Small intestine (tissue), 7 donors: ENCODE measurements around the gene PCBP3. TPM values are rescaled to one million over a fixed set of nuclear protein-coding genes. Genes with fewer than 3 reads are reported as not detected.
"Not testable (repeated sequence)": the region's sequence is repeated elsewhere in the genome, so short reads cannot be mapped to it uniquely, and the experiment has no call there.

Experiments used
- DNase-seq, 2 donors: peaks; one replicate each; pipeline versions ENCODE4 v3.0.0 to v3.0.0-alpha.2; 2013
- FAIRE-seq: peaks from 2 replicates; lab custom pipeline; 2012; peaks lifted over from hg19 to GRCh38; lab: Jason Lieb, UNC
- H3K27ac ChIP-seq, 3 donors: one replicate each; pipeline ENCODE4 v1.5.1; 2013; ENCODE audit warnings: low read length in 2 of 3, mild to moderate bottlenecking in 2 of 3, control low read depth in 1 of 3, inconsistent platforms in 1 of 3, low read depth in 1 of 3, moderate library complexity in 1 of 3
- H3K27me3 ChIP-seq, 3 donors: one replicate each; pipeline ENCODE4 v1.6.1; 2013; ENCODE audit warnings: low read length in 3 of 3, inconsistent platforms in 1 of 3; ENCODE audit not compliant: control insufficient read depth in 3 of 3, insufficient read depth in 3 of 3
- H3K36me3 ChIP-seq, 3 donors: one replicate each; pipeline ENCODE4 v1.6.1; 2013; ENCODE audit warnings: low read length in 3 of 3, inconsistent platforms in 1 of 3, low read depth in 1 of 3, mild to moderate bottlenecking in 1 of 3, moderate library complexity in 1 of 3; ENCODE audit not compliant: control insufficient read depth in 3 of 3, insufficient read depth in 2 of 3
- H3K4me1 ChIP-seq, 3 donors: one replicate each; pipeline ENCODE4 v1.6.1; 2013; ENCODE audit warnings: low read length in 2 of 3, inconsistent platforms in 1 of 3, low read depth in 1 of 3, mild to moderate bottlenecking in 1 of 3, moderate library complexity in 1 of 3; ENCODE audit not compliant: control insufficient read depth in 3 of 3, insufficient read depth in 2 of 3
- H3K4me3 ChIP-seq, 3 donors: one replicate each; pipeline ENCODE4 v1.5.1; 2013; ENCODE audit warnings: low read length in 3 of 3, control low read depth in 1 of 3, inconsistent platforms in 1 of 3, low read depth in 1 of 3, mild to moderate bottlenecking in 1 of 3, moderate library complexity in 1 of 3
- H3K9me3 ChIP-seq, 2 donors: one replicate each; pipeline ENCODE4 v1.6.1; 2013; ENCODE audit warnings: low read depth in 1 of 2, low read length in 1 of 2; ENCODE audit not compliant: control insufficient read depth in 2 of 2, insufficient read depth in 1 of 2
- WGBS, 3 donors: extraction: QIAGEN DNeasy Blood & Tissue Kit; methylation state at CpG; one replicate each; pipeline ENCODE4 v1.1.7; 2013; 5-methylcytosine and 5-hydroxymethylcytosine counted together
- polyA plus RNA-seq, 4 donors: library from polyadenylated mRNA; stranded (reverse) in 3 of 4; unstranded in 1 of 4; fragments of 200-250 nt in 3 of 4; fragments of 120-200 nt in 1 of 4; gene quantifications; one replicate each; pipeline versions ENCODE4 v1.2.1 to v1.2.3, GENCODE V29; 2013
- donor health status: healthy with polysubstance abuse.
- donor health status: control.
- donor health status: control.
- donor health status: Bipolar disorder and iron deficiency.
- donor health status: healthy.

The PCBP3 gene
- polyA plus RNA-seq, 4 donors, result 0.81 to 8.2 (median 1.0) TPM; not detected in 1

- 86 to 89% (median 88%) methylated on average over 6 of the region's 6 CpGs for WGBS, 3 donors
- DNase-seq, result no peak
- Histone ChIP-seq H3K9me3 (no peaks in the 10 kb centered on the region), H3K27me3 (peaks cover 0 to 2% (median 0%) of the 10 kb centered on the region in 3 donors), H3K4me3 (no peak overlapping the region), H3K4me1 (no peaks in the 10 kb centered on the region), H3K27ac (no peak overlapping the region), H3K36me3 (no peaks in the 10 kb centered on the region)
- FAIRE-seq, result no peak
These were observed 70.1 kb downstream of the PCBP3 start for GRCh38 chr21:45713613-45714012.

GRCh38 chr21:45715441-45715840, 71.9 kb downstream of the PCBP3 start:
- WGBS, 3 donors, result 88 to 94% (median 89%) methylated on average over 1 of the region's 1 CpG
- no peak for FAIRE-seq

GRCh38 chr21:45718413-45718812, 74.9 kb downstream of the PCBP3 start:
- FAIRE-seq, result no peak
- DNase-seq, result no peak
- Histone ChIP-seq H3K27me3 (peaks cover 0 to 2% (median 0%) of the 10 kb centered on the region in 3 donors), H3K27ac (no peak overlapping the region), H3K36me3 (no peaks in the 10 kb centered on the region), H3K4me3 (no peak overlapping the region), H3K4me1 (no peaks in the 10 kb centered on the region), H3K9me3 (no peaks in the 10 kb centered on the region)
- 86 to 90% (median 90%) methylated on average over 5 of the region's 5 CpGs for WGBS, 3 donors

More at GRCh38 chr21:45715441-45715840, 71.9 kb downstream of the PCBP3 start:
- H3K4me1 ChIP-seq, result no peaks in the 10 kb centered on the region
- no peaks in the 10 kb centered on the region for H3K9me3 ChIP-seq
- no peak overlapping the region for H3K4me3 ChIP-seq
- no peak overlapping the region for H3K27ac ChIP-seq
- H3K27me3 ChIP-seq, result peaks cover 0 to 2% (median 0%) of the 10 kb centered on the region in 3 donors
- H3K36me3 ChIP-seq, result no peaks in the 10 kb centered on the region
- no peak for DNase-seq

- DNase-seq, result no peak
- no peak overlapping the region for H3K4me3 ChIP-seq
- 70 to 79% (median 75%) methylated on average over 6 of the region's 6 CpGs for WGBS, 3 donors
- no peaks in the 10 kb centered on the region for H3K4me1 ChIP-seq
- no peaks in the 10 kb centered on the region for H3K36me3 ChIP-seq
- FAIRE-seq, result no peak
- no peaks in the 10 kb centered on the region for H3K9me3 ChIP-seq
- H3K27ac ChIP-seq, result no peak overlapping the region
- H3K27me3 ChIP-seq, result peaks cover 0 to 2% (median 0%) of the 10 kb centered on the region in 3 donors
These were observed 75.8 kb downstream of the PCBP3 start for GRCh38 chr21:45719177-45719802.

GRCh38 chr21:45720204-45720603, 76.7 kb downstream of the PCBP3 start:
- H3K27ac ChIP-seq, H3K4me3 ChIP-seq, H3K4me1 ChIP-seq, DNase-seq, H3K27me3 ChIP-seq, H3K9me3 ChIP-seq, FAIRE-seq, H3K36me3 ChIP-seq: not testable (repeated sequence)
- 19 to 53% (median 50%) methylated on average over 1 of the region's 1 CpG for whole genome bisulfite sequencing, 3 donors

GRCh38 chr21:45721671-45722070, 78.1 kb downstream of the PCBP3 start:
- Histone ChIP-seq H3K9me3 (no peaks in the 10 kb centered on the region), H3K4me3 (no peak overlapping the region), H3K27ac (no peak overlapping the region), H3K27me3 (peaks cover 0 to 2% (median 0%) of the 10 kb centered on the region in 3 donors), H3K4me1 (no peaks in the 10 kb centered on the region), H3K36me3 (no peaks in the 10 kb centered on the region)
- 35 to 66% (median 51%) methylated on average over 6 of the region's 6 CpGs for WGBS, 3 donors
- DNase-seq (no peak), FAIRE-seq (no peak)

- DNase-seq (no peak), FAIRE-seq (no peak)
- Histone ChIP-seq H3K9me3 (no peaks in the 10 kb centered on the region), H3K27me3 (peaks cover 0 to 2% (median 0%) of the 10 kb centered on the region in 3 donors), H3K27ac (no peak overlapping the region), H3K4me1 (no peaks in the 10 kb centered on the region), H3K36me3 (no peaks in the 10 kb centered on the region), H3K4me3 (no peak overlapping the region)
- WGBS, 3 donors, result 84 to 87% (median 85%) methylated on average over 10 of the region's 10 CpGs
These were observed 79.8 kb downstream of the PCBP3 start for GRCh38 chr21:45723049-45723958.

GRCh38 chr21:45724345-45724961, 80.9 kb downstream of the PCBP3 start:
- no peaks in the 10 kb centered on the region for H3K27me3 ChIP-seq
- WGBS, 3 donors, result 60 to 67% (median 62%) methylated on average over 13 of the region's 13 CpGs

More at GRCh38 chr21:45724345-45724961, 80.9 kb downstream of the PCBP3 start:
- H3K9me3 ChIP-seq, result no peaks in the 10 kb centered on the region
- H3K4me3 ChIP-seq, result no peak overlapping the region
- H3K36me3 ChIP-seq, result no peaks in the 10 kb centered on the region
- no peaks in the 10 kb centered on the region for H3K4me1 ChIP-seq
- FAIRE-seq (no peak), DNase-seq (no peak)
- H3K27ac ChIP-seq, result no peak overlapping the region
